Stimulated activated CD8-positive, alpha-beta memory T cell treated with anti-CD3 and anti-CD28 coated beads, Interleukin-15, amount 100 ng/mL, for 1 hour (primary cell): Measurements from ENCODE around the gene FGF9.

Experiments used
- DNase-seq: peaks from one replicate; pipeline ENCODE4 v3.0.0-alpha.2; 2020; ENCODE audit warnings: low read depth

The FGF9 gene

DNA sequence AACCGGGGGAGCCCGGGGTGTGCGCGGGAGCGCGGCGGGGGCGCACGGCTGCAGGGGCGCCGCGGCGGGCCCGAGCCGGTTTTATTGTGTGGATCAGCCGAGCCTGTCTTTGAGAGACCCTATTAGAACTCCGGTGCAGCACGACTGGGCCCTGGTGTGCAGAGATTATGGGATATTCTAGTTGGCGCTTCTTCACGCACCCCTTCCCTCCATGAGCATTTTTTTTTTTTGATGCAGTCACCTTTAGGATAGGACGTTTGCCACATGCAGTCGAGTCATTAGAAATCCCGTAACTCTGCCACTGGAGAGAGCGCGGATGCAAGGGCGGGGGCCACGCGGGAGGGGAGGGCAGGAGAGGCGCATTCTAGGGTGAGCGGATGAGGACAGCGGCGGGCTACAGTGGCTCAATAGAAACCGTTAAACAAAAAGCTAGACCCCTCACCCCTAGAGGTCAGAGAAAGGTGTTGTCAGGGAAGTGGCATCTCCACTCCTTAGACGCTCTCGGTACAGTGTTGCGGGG lies 3.7 kb downstream of the FGF9 start:
- no peak for DNase-seq

DNA sequence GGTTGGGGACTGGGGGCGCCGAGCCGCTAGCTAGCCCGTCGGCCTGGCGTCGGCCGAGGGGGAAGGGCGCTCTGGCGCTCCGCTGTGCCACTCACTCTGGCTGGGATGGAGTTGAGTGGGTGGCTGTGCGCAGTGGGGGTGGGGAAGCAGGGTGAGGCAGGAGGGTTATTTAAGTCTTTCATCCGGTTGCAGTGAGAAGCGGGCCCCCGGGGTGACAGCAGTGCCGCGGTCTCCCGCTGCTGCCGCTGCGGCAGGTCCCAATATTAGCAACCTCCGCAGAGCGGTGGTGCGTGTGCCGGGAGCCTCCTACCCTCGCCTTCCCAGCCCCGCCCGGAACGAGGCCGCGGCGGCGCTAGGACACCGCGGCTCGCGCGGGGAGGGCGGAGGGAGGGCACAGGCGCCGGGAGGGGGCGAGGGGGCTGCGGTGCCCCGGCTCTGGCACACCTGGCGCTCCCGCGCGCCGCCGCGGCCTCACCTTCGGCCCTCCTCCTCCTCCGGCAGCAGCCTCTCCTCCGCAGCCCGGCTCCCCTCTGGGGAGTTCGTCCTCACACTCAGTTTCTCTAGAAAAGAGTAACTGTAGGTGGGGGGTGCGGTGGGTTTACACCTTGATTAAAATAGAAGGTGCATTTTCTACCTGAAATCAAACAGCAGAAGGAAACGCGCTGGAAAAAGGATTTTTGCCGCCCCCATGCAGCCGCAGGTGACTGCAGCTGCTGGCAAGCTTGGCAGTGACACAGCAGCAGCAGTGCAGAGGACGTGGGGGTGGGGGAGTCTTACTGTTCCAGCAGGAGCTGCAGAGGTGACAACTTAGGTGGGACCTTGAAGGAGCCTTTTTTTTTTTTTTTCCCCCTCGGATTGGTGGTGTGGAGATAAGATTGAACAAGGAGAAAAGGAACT lies 4.5 kb downstream of the FGF9 start:
- no peak for DNase-seq

DNA sequence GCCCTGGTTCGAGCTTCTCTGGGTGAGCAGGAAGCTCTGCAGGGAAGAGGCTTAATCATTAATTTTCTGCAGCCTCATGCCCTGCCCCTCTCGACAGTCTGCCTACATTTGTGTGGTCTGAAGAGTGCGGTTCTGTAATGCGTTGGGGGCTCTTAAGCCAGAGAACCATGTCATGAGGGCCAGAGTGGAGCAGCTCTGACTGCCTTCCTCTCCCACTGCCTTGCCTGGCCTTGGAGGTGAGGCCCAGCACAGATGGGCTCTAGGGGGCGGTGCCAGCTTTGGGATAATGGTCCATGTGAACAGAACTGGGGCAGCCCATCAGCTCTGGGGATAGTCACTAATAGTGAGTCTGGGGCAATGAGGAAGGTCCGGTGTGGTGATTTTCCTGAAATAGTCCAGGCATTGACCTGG lies 5.7 kb downstream of the FGF9 start:
- no peak for DNase-seq

DNA sequence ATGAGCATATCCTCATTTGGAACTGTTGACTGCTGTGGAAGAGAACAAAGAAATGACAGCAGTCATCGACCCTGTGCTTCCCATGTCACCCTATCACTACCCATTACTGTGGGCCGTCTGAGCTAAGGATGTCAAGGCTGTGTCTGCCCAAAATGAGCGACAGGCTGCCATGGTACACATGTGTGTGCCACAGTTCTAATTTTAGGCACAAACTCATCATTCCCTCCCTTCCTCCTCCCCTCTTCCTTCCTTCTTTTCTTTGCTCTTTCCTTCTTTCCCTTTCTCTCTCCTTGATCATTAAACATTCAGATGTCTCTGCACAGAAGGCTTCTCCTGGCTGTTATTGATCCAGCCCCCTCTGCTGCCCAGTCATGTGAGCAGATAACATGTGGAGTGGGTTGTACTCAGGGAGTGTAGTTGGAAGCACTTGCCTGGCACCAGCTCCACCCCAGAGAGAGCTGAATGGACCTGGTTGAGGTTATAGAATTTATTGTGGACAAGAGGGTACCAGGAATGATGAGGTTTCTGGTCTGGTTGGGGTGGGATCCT lies 6.3 kb downstream of the FGF9 start:
- no peak for DNase-seq

DNA sequence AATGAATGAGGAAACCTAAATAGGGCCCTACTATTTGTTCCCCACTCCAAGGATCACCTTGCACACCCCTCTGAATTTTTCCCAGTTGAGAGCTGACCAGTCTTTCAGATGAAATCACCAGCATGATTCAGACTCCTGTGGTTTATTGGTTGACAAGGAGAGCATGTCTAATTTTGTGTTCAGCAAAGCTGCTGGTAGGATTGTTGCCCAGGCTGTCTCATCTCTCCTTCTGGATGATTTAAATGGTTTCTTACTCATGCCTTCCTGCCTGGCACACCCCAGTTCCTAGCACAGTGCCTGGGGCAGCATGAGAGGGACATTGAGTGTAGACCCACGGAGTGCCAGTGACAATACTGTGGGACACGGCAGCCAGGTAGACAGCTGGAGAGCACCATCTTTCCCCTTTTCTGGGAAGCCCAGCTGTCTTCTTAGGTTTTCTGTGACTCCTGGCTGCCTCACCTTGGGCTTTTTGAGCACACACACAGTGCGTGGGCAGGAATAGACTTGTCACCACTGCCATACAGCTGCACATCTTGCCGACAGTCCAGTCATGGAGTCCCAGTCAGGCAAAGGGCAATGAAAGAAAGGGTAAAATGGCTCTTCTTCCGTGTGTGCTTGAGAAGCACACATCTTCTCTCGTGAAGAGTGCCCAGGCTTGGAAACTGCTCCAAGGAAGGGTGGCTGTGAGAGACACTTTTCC lies 12.3 kb downstream of the FGF9 start:
- DNase-seq = no peak

DNA sequence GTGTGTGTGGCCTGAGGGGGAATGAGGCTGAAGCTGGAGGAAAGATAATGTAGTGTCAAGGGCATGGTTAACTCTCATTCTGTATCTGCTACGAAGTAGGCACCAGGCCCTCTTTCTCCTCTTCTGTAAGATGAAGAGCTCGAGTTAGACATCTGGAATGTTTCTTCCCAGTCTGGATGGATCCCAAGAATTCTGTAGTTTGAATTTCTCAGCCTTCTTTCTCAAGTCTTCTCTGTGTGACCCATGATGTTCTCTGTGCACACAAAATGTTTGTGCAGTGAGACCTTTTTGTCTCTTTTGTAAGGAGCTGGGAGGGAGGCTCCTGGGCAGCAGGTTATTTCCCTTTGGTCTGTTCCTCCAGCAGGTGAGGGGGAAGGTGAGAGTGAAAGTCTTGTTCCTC lies 13.7 kb downstream of the FGF9 start:
- no peak for DNase-seq

DNA sequence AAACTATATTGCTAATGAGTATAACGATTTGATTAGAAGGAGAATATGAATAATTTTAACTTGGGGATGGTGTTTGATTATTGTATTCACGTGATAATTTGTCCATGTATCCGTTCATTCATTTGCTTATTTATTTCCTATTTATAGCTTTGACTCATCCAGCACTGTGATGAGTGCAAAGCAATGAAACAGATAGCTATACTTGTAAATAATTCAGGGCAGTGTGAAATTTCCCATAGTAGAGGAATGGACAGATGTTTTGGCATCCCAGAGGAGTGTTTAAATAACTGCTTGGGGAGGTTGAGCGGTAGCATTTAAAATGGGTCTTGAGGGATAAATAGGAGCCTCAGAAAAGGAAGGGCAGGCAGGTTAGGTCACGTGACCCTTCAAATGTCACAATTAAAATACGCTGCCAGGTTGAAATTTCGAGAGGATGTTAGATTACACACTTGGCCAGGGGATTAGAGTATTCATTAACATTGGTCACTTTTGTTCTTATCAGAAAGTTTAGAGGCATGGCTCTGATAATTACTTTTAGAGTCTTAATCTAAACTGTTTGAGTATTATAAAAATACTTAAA lies 14.7 kb downstream of the FGF9 start:
- DNase-seq = no peak

DNA sequence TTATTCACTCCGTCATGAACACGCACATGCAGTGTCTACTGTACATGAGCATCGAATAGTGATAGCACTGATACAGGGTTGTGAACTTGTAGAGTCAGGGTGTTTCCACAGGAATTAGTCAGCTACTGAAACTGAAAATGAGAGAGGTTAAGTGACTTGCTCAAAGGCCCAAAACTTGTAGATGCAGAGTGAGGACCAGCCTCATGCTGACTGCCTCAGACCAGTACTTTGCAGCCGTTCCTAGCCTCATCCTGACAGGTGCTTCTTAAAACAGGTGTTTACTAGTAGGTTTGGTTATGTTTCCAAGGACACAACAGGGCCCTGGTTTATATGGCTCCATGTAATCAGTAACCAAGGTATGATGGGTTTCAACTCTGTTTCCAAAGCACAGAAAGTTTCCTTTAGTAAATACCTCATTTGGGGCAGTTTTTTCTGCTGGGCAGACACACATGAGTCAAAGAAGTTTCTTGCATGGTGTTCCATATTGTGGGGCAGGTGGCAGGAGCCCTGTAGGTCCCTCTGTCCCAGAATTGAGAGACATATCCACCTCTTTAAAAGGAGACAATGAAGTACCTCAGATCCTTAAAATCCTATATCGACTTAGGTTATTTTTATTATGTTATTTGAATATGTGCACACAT lies 16.0 kb downstream of the FGF9 start:
- DNase-seq = no peak

DNA sequence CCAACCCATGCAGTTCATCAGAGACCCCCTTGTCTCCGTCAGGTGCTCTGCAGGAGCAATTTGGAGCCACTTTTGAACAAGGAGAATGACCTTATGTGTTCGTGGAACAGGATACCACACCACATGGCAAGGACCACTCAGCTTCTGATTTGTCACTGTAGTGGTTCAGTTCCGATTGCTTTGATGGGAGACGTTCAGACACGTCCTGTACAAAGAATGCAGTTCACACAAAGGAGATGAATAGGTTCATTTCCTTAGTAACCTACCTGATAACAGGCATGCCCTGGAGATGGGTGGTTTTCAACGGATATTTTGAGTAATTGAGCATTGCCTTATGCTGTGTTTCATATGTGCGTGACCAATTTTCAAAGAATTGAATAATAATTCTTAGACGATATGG lies 17.2 kb downstream of the FGF9 start:
- DNase-seq = no peak

DNA sequence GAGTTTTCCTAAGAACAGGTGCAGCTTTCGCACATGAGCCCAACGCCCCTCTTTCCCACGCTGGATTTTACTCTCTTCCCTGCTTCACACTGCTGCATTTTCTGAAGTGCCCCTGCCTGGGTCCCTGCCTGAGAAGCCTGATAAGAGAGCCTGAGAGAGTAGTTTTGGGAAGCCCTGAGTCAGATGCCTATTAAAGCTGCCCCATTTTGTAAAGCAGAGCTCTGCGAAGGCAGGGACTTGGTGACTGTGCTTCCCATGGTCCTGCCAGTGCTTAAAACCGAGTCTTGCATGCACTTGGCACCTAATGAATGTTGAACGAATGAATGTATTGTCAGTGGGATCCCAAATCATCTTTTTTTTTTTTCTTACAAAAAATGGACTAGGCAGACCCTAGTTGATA lies 18.2 kb downstream of the FGF9 start:
- no peak for DNase-seq

DNA sequence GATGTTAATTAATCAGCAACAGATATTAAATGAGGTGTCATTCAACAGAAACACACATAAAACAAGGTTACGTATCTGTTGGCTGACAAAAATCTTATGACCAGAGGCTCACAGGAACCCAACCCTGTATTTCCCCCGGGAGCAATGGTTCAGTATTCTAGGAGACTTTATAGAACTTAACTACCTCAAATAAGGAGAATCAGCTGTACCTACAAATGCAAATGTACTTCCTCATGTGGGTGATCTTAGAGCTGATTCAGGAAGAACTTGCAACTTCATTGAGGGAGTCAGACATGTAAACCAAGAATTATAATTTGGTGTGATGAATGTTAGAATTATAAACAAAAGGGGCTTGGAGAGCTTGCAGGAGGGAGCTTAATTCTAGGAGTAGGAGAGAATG lies 20.1 kb downstream of the FGF9 start:
- no peak for DNase-seq

DNA sequence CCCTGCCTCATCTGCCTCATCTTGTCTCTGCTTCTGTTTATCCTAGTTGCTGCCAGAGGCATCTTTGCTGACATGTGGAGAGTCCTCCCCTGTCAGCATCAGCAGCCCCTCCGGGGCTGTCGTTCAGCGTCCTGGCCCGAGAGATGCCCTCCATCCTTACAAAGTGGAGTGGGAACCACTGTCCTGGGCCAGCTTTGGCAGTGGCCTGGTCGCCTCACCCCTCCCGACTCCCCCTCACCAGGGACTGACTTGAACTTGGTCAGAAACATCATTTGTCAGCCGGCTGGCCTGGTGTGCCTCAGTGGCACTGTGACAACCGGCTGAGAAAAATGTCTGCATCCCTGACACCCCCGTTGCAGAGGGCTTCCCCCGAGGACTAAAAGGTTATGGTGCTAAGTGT lies 20.6 kb downstream of the FGF9 start:
- DNase-seq = no peak

DNA sequence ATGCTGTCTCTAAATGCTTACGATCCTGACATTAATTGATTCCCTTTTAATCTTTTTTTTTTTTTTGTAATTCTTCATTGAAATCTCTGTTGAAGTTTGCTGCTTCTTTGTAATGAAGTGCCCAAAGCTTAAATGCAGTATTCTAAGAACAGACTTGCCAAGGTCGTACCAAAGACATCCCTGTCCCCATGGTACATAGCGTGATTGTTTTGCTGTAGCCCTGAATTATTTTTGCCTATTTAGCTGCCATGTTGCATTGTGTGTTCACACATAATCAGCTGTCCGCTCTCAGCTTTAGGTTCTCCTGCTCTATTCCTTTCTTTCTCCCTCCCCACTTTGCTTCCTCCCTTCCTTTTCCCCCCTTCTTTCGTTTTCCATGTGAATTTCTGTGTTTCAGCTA lies 21.1 kb downstream of the FGF9 start:
- no peak for DNase-seq

DNA sequence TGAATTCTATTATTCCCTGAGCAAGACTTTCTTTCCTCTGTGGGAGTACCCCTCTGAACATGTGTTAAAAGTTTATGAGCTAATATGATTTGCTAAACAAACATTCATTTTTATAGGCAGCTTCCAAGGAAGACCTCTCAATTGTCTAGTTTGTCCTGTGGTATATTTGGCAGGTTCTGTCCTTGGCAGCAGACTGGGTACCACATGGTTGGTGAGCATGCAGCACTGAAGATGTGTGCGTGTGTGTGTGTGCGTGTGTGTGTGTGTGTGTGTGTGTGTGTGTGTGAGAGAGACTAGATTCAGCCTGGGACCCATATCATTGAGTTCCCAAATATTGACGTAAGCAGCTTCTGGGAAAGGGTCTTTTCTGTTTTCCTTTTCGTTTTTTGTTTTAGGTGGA lies 24.0 kb downstream of the FGF9 start:
- no peak for DNase-seq

DNA sequence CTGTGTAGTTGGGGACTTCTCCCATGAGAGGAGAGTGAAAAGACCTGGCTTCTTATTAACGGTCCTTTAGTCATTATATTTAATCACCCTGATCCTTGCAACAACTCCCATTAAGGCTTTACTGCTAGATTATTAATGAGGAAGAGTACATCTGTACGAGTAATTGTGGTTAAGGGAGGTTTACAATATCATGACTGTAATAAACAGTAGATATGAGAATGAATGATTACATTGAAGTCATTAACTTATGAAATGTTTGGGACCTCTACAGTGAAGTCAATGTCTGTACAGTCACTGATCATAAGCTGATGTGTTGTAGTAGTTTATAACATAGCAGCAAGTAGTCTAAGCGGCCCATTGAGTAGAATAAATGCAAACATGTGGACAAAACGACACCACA lies 24.7 kb downstream of the FGF9 start:
- no peak for DNase-seq

DNA sequence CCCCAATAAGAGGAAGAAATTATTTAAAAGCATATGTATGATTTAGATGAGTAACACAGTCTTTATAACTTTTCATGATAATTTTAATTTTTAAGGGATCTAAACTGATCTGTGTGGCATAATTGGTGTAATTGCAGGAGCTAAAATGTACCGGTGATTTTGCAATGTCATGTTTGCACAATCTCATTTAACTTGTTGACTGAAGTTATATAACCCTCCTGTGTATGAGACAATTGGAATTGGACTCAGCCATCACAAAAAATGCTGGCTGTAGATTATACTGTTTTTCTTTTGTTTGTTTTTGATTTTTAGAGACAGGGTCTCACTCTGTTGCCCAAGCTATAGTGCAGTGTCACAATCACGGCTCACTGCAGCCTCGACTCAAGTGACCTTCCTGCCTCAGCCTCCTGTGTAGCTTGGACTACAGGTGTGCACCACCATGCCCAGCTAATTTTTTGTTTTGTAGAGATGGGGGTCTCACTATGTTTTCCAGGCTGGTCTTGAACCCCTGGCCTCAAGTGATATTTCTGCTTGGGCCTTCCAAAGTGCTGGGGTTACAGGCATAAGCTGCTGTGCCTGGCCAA lies 26.1 kb downstream of the FGF9 start:
- no peak for DNase-seq

DNA sequence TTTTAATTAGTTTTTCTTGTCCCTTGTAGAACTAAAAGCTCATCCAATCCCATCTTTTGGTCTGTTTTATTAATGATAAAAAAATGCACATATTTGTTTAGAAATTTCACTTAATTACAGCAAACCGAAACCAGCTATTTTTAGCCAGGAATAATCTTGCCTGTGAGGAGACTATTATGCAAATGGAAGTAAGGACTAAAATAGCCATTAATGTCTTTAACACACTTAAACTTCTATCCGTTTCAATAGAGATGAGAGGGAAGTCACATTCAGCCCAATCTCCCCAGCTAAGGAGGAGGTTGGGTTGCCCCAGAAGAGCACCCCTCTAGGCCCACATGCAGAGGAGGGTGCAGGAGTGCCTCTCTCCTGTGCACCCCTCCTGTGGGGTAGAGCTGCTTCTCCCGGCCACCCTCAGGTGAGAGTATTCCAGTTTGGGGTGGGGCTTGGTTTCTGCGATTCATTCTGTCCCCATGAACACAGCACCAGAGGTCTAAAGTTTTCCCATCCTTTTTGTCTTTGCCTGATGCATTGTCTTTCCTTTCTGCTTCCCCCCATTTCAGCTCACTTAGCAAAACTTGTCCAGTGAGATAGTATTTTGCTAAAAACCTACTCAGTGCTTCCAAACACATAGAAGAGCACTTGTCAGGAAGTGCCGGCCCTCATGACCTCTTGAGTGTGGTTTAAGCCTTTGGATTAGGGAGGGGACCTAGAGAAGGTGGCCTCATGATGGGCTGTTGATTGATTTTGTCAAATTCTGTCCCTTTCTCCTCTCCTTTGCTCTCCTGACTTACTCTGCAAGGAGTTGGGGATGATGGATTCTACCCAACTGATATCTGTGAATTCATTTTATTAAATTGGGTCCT lies 28.2 kb downstream of the FGF9 start:
- DNase-seq = no peak

DNA sequence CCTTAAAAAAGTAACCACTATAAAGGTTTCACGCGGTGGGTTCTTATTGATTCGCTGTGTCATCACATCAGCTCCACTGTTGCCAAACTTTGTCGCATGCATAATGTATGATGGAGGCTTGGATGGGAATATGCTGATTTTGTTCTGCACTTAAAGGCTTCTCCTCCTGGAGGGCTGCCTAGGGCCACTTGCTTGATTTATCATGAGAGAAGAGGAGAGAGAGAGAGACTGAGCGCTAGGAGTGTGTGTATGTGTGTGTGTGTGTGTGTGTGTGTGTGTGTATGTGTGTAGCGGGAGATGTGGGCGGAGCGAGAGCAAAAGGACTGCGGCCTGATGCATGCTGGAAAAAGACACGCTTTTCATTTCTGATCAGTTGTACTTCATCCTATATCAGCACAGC lies 30.6 kb downstream of the FGF9 start:
- DNase-seq = no peak

DNA sequence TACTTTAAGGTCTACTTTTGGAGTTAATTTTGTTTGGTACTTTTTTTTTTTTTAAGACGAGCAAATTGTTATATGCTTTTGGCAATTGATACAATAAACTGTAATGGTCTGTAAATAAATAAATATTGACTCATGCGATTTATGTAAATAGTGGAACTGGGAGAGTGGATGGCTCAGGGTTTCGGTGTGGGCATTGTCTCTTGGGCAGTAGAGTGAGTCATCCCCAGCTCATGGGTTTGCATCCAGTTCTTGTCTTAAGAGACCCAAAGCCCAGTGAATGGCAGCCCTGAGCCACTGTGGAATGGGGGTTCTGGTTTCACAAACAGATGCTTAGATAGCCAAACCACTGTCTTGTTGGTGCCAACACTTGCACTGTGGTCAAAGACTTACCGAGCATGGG lies 33.0 kb downstream of the FGF9 start:
- DNase-seq = no peak

DNA sequence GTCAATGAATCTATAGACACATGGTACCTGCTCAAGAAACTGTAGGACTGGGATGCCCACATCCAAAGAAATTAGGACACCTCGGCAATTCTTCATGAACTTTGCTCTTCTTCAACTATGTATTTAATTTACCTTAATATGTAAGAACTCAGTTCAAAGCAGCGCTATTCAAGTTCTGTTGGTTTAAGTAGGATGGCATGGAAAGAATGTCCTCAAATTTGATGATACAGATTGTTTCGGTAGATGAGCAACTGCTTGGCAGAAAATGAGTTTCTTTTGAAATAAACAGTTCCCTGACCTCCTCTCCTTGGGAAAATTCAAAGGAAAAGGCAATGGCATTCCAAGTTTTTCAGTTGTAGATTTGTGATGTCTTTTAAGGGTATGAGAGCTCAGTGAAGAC lies 36.7 kb downstream of the FGF9 start:
- no peak for DNase-seq

DNA sequence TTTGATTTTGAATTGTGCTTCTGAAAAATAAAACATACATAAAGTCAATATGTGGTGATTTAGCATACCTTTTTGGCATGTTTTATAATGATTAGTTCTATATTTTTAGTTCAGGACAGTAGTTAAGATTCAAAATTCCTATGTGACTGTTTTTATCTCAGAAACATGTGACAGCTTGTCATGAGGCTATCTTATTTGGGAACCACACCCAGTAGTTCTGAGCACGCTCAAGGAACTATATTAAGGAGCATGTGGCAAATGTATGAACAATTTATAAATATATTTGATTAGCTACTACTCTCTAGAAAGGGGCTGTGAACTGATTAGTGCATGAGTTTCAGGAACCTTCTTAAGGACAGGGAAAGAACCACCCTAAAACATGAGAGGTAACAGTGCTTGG lies 38.8 kb downstream of the FGF9 start:
- no peak for DNase-seq
